ENCODE measurements around the gene PTPRE. TPM values are rescaled to one million over a fixed set of nuclear protein-coding genes. Genes with fewer than 3 reads are reported as not detected.

The PTPRE gene
- polyA plus RNA-seq, 1 of the 3 experiments (the other 2 are of a cell fraction): 11.8 TPM

- TF ChIP-seq FOXJ3 (CRISPR knock-in tag; IDR thresholded peaks at IDR 0.05): no peak
- TF ChIP-seq REST (IDR thresholded peaks at IDR 0.05; ENCODE audit: low read depth, low read length): no peak
- no peak for TF ChIP-seq FOXM1 (IDR thresholded peaks at IDR 0.05; ENCODE audit: low read depth)
Measured at GRCh38 chr10:128083191-128083895, 176.4 kb downstream of the PTPRE start (continued).

GRCh38 chr10:128084364-128084763 is 177.5 kb downstream of the PTPRE start:
- H4K20me1 ChIP-seq (ENCODE audit: insufficient read depth): no peaks in the 10 kb centered on the region
- no peak overlapping the region for H3K4me3 ChIP-seq (ENCODE audit: low read depth in 2 of 2, low read length in 1 of 2)
- peaks cover 0 to 12% of the 10 kb centered on the region in 2 experiments; a peak in 1 of 4 replicates for H3K4me1 ChIP-seq (ENCODE audit: control insufficient read depth in 1 of 2, insufficient read depth in 2 of 2, low read depth in 1 of 2, low read length in 1 of 2)
- H3K9ac ChIP-seq: no peak overlapping the region
- H3F3A ChIP-seq (replicated peaks; ENCODE audit: insufficient read depth): no peaks in the 10 kb centered on the region
- peaks cover 0 to 14% of the 10 kb centered on the region in 2 experiments for H3K36me3 ChIP-seq (replicated peaks in 1 of 2; ENCODE audit: control insufficient read depth in 1 of 2, insufficient read depth in 2 of 2, low read length in 1 of 2)
- CTCF ChIA-PET: interaction anchor here (0.7 to 7.3 kb wide), 5 partner anchors 15 to 73 kb away, joined by 3 to 143 read pairs (median 3); no protein-coding TSS in a partner anchor
- DNase-seq: no peak
- 96% methylated on average over 5 of the region's 10 CpGs for WGBS (ENCODE audit: low lambda C conversion rate)
- TF ChIP-seq ELF1 (IDR thresholded peaks at IDR 0.05) (no peak), RXRA (IDR thresholded peaks at IDR 0.05; ENCODE audit: borderline replicate concordance, low read depth) (no peak), TAF1 (IDR thresholded peaks at IDR 0.05; ENCODE audit: borderline replicate concordance, low read depth, low read length) (no peak)
- H3K9me3 ChIP-seq: no peaks in the 10 kb centered on the region
- no peak overlapping the region for H2AFZ ChIP-seq (ENCODE audit: low read depth)
- POLR2A ChIA-PET: no interaction called here
- H3K9me2 ChIP-seq: no peaks in the 10 kb centered on the region
- no peaks in the 10 kb centered on the region for H3K79me2 ChIP-seq (ENCODE audit: insufficient read depth)
- H3K4me2 ChIP-seq: no peak overlapping the region
- no peak overlapping the region for H3K27ac ChIP-seq (ENCODE audit: low read depth in 2 of 2, low read length in 1 of 2)
- no peaks in the 10 kb centered on the region for H3K27me3 ChIP-seq (ENCODE audit: insufficient read depth)

- no peak for DNase-seq
- Histone ChIP-seq H3F3A (replicated peaks; ENCODE audit: insufficient read depth) (no peaks in the 10 kb centered on the region), H4K20me1 (ENCODE audit: insufficient read depth) (no peaks in the 10 kb centered on the region), H3K4me1 (ENCODE audit: control insufficient read depth in 1 of 2, insufficient read depth in 2 of 2, low read depth in 1 of 2, low read length in 1 of 2) (peaks cover 0 to 12% of the 10 kb centered on the region in 2 experiments; a peak in 1 of 4 replicates), H2AFZ (ENCODE audit: low read depth) (no peak overlapping the region), H3K9me3 (no peaks in the 10 kb centered on the region), H3K9me2 (no peaks in the 10 kb centered on the region), H3K36me3 (replicated peaks in 1 of 2; ENCODE audit: control insufficient read depth in 1 of 2, insufficient read depth in 2 of 2, low read length in 1 of 2) (peaks cover 0 to 11% of the 10 kb centered on the region in 2 experiments), H3K27ac (ENCODE audit: low read depth in 2 of 2, low read length in 1 of 2) (no peak overlapping the region), H3K9ac (no peak overlapping the region), H3K4me2 (no peak overlapping the region), H3K79me2 (ENCODE audit: insufficient read depth) (no peaks in the 10 kb centered on the region), H3K4me3 (ENCODE audit: low read depth in 2 of 2, low read length in 1 of 2) (no peak overlapping the region), H3K27me3 (ENCODE audit: insufficient read depth) (no peaks in the 10 kb centered on the region)
- POLR2A ChIA-PET: no interaction called here
- CTCF ChIA-PET: interaction anchor here (0.7 to 7.3 kb wide), 4 partner anchors 16 to 73 kb away, joined by 3 to 143 read pairs (median 10); no protein-coding TSS in a partner anchor
- WGBS (ENCODE audit: low lambda C conversion rate): 90% methylated on average over 8 of the region's 8 CpGs
- TF ChIP-seq TEAD4 (IDR thresholded peaks at IDR 0.05; ENCODE audit: borderline replicate concordance, insufficient read depth): no peak
- TF ChIP-seq USF1 (IDR thresholded peaks at IDR 0.05; ENCODE audit: borderline replicate concordance, low read depth): no peak
- no peak for TF ChIP-seq NRF1 (IDR thresholded peaks at IDR 0.05; ENCODE audit: low read depth, low read length)
- TF ChIP-seq RFX5 (IDR thresholded peaks at IDR 0.05; ENCODE audit: low read length): no peak
- no peak for TF ChIP-seq USF2 (IDR thresholded peaks at IDR 0.05; ENCODE audit: borderline replicate concordance, low read depth, low read length)
- no peak for TF ChIP-seq MEF2A (IDR thresholded peaks at IDR 0.05; ENCODE audit: borderline replicate concordance, low read depth)
- no peak for TF ChIP-seq TAF1 (IDR thresholded peaks at IDR 0.05; ENCODE audit: borderline replicate concordance, low read depth, low read length)
- no peak for TF ChIP-seq PBX3 (IDR thresholded peaks at IDR 0.05)
- no peak for TF ChIP-seq FOXM1 (IDR thresholded peaks at IDR 0.05; ENCODE audit: low read depth)
- no peak for TF ChIP-seq FOXJ3 (CRISPR knock-in tag; IDR thresholded peaks at IDR 0.05)
- TF ChIP-seq JUND (IDR thresholded peaks at IDR 0.05): no peak
- TF ChIP-seq EP300 (IDR thresholded peaks at IDR 0.05; ENCODE audit: borderline replicate concordance in 1 of 2, low read depth in 1 of 2, low read length in 1 of 2): no peak
- no peak for TF ChIP-seq FOSL2 (IDR thresholded peaks at IDR 0.05; ENCODE audit: borderline replicate concordance, low read depth)
Measured at GRCh38 chr10:128084991-128085390, 178.1 kb downstream of the PTPRE start.
